C4-2B (cell line): ENCODE measurements around the gene LAMC3.

Experiments
- H3K27ac ChIP-seq: fragments of 450-650 bp; 2 replicates; pipeline ENCODE4 v1.5.1; 2017
- ZFX ChIP-seq: fragments of 450-650 bp; IDR thresholded peaks from 2 replicates; pipeline ENCODE4 v1.6.1; 2017
- TF ChIP-seq, protein P1 (sequence below): fragments of 450-650 bp; conservative IDR thresholded peaks from 2 replicates; pipeline ENCODE4 v1.5.1; 2017; ENCODE audit warnings: mild to moderate bottlenecking

Gene LAMC3

GRCh38 chr9:131069699-131070098, 60.7 kb downstream of the LAMC3 start:
- no peak for TF ChIP-seq ZFX
- TF ChIP-seq, protein P1, sequence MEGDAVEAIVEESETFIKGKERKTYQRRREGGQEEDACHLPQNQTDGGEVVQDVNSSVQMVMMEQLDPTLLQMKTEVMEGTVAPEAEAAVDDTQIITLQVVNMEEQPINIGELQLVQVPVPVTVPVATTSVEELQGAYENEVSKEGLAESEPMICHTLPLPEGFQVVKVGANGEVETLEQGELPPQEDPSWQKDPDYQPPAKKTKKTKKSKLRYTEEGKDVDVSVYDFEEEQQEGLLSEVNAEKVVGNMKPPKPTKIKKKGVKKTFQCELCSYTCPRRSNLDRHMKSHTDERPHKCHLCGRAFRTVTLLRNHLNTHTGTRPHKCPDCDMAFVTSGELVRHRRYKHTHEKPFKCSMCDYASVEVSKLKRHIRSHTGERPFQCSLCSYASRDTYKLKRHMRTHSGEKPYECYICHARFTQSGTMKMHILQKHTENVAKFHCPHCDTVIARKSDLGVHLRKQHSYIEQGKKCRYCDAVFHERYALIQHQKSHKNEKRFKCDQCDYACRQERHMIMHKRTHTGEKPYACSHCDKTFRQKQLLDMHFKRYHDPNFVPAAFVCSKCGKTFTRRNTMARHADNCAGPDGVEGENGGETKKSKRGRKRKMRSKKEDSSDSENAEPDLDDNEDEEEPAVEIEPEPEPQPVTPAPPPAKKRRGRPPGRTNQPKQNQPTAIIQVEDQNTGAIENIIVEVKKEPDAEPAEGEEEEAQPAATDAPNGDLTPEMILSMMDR = no peak
- H3K27ac ChIP-seq = no peak overlapping the region

DNA sequence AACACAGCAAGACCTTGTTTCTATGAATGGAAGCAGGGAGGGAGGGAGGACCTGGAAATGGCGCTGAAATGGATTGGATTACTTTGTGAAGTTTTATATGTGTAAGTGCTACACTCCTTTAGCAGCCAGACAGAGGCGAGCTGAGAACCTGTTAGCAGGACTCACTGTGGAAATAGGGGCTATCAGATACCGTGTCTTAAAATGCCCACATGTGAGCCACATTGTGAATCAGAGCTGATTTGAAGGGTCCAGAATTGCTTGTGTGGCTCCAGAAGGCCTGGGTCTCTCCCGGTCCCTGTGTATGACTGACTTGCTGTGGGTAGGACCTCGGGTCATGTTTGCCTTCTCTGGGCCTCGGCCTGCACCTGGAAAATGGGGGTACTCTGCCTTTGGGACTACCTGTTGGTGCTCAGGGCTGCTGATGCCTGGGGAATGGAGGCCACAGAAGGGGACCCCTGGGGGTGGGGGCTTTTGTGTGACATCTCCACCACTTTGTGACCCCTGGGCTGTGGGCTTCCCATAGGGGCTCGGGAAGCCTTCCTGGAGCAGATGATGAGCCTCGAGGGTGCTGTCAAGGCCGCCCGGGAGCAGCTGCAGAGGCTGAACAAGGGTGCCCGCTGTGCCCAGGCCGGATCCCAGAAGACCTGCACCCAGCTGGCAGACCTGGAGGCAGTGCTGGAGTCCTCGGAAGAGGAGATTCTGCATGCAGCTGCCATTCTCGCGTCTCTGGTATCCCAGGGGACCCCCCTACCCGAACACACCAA, 63.3 kb downstream of the LAMC3 start:
- TF ChIP-seq ZFX = no peak
- TF ChIP-seq, protein P1 = no peak
- H3K27ac ChIP-seq = no peak overlapping the region

DNA sequence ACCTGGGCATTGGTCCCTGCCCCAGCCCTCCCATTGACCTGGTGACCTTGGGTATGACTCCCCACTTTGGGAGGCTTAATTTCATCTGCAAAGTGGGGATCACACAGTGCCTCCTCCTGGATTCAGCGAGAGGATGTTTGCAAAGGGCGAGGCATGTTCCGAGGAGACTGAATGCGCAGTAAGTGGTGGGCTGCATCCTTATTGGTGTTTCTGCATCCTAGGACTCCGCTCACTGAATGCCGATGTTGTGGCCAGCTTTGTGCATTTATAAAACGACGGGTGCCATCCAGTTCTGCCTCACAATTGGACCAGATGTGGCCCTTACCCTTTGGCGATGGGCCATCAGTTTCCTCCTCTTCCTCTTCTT, 63.9 kb downstream of the LAMC3 start:
- no peak overlapping the region for H3K27ac ChIP-seq
- TF ChIP-seq, protein P1 = no peak
- TF ChIP-seq ZFX = no peak

- H3K27ac ChIP-seq = no peak overlapping the region
- 0 out of 2 replicates have a peak, but pooled peaks have one; percentile 7 for TF ChIP-seq ZFX
- TF ChIP-seq, protein P1 = no peak
Observed at GRCh38 chr9:131076347-131077195, 67.6 kb downstream of the LAMC3 start.

GRCh38 chr9:131078427-131079366, 69.7 kb downstream of the LAMC3 start:
- TF ChIP-seq, protein P1 = no peak
- no peak for TF ChIP-seq ZFX
- H3K27ac ChIP-seq = no peak overlapping the region

DNA sequence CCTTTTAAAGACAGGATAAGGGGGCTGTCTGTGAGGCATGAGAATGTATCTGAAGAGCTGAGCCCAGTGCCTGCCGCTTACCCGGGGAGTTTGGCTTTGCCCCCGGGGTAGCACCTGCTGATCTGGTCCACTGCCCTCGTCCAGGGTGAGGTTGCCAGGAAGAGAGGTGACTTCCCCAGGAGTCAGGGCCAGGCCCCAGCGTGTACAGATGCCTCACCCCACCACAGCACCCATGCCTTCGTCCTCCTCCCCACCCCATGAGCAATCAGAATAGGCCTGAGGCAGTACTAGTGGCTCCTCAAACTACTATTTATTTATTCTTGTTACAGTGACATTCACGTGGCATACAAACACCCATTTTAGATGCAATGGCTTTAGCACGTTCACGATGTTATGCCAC, 71.6 kb downstream of the LAMC3 start:
- TF ChIP-seq ZFX = no peak
- TF ChIP-seq, protein P1 = no peak
- no peak overlapping the region for H3K27ac ChIP-seq
